ENCODE data around the gene CERS3.
"Not testable (repeated sequence)": the region's sequence is repeated elsewhere in the genome, so short reads cannot be mapped to it uniquely, and the experiment has no call there.

The CERS3 gene

GRCh38 chr15:100472736-100473135 is 56.0 kb downstream of the CERS3 start:
- Histone ChIP-seq H3K9me3 (no peaks in the 10 kb centered on the region), H3K27me3 (ENCODE audit: low read depth) (no peaks in the 10 kb centered on the region), H3K4me3 (no peak overlapping the region), H3K36me3 (replicated peaks) (no peaks in the 10 kb centered on the region), H3K4me1 (peaks cover 14% of the 10 kb centered on the region)
- in situ Hi-C loops (cut with MboI; ENCODE audit: low sequenced_read_pairs) = no loop called here
- DNase-seq (ENCODE audit: low spot score in 2 of 2) = no peak

- no peak overlapping the region for H3K4me3 ChIP-seq
- H3K4me1 ChIP-seq = peaks cover 14% of the 10 kb centered on the region
- in situ Hi-C loops (cut with MboI; ENCODE audit: low sequenced_read_pairs) = no loop called here
- no peak for DNase-seq (ENCODE audit: low spot score in 2 of 2)
- no peaks in the 10 kb centered on the region for H3K27me3 ChIP-seq (ENCODE audit: low read depth)
- H3K9me3 ChIP-seq = no peaks in the 10 kb centered on the region
- H3K36me3 ChIP-seq (replicated peaks) = no peaks in the 10 kb centered on the region
Observed at GRCh38 chr15:100471933-100472332, 56.8 kb downstream of the CERS3 start.

- Histone ChIP-seq H3K4me1 (peaks cover 14% of the 10 kb centered on the region), H3K36me3 (replicated peaks) (no peaks in the 10 kb centered on the region), H3K27me3 (ENCODE audit: low read depth) (no peaks in the 10 kb centered on the region), H3K4me3 (no peak overlapping the region), H3K9me3 (no peaks in the 10 kb centered on the region)
- in situ Hi-C loops (cut with MboI; ENCODE audit: low sequenced_read_pairs) = no loop called here
- no peak for DNase-seq (ENCODE audit: low spot score in 2 of 2)
Observed at GRCh38 chr15:100468285-100468684, 60.5 kb downstream of the CERS3 start.

GRCh38 chr15:100466073-100466472 is 62.7 kb downstream of the CERS3 start:
- Histone ChIP-seq H3K27me3 (ENCODE audit: low read depth) (no peaks in the 10 kb centered on the region), H3K36me3 (replicated peaks) (no peaks in the 10 kb centered on the region), H3K4me3 (no peak overlapping the region), H3K4me1 (peaks cover 7% of the 10 kb centered on the region), H3K9me3 (no peaks in the 10 kb centered on the region)
- DNase-seq (ENCODE audit: low spot score in 2 of 2) = no peak
- in situ Hi-C loops (cut with MboI; ENCODE audit: low sequenced_read_pairs) = no loop called here

GRCh38 chr15:100464888-100465287 is 63.9 kb downstream of the CERS3 start:
- in situ Hi-C loops (cut with MboI; ENCODE audit: low sequenced_read_pairs) = no loop called here
- DNase-seq (ENCODE audit: low spot score in 2 of 2) = no peak
- no peaks in the 10 kb centered on the region for H3K27me3 ChIP-seq (ENCODE audit: low read depth)
- peaks cover 8% of the 10 kb centered on the region for H3K4me1 ChIP-seq
- no peaks in the 10 kb centered on the region for H3K36me3 ChIP-seq (replicated peaks)
- no peaks in the 10 kb centered on the region for H3K9me3 ChIP-seq
- H3K4me3 ChIP-seq = no peak overlapping the region

GRCh38 chr15:100464256-100464655 is 64.5 kb downstream of the CERS3 start:
- Histone ChIP-seq H3K4me3 (no peak overlapping the region), H3K9me3 (no peaks in the 10 kb centered on the region), H3K36me3 (replicated peaks) (no peaks in the 10 kb centered on the region), H3K27me3 (ENCODE audit: low read depth) (no peaks in the 10 kb centered on the region), H3K4me1 (peaks cover 8% of the 10 kb centered on the region)
- in situ Hi-C loops (cut with MboI; ENCODE audit: low sequenced_read_pairs) = no loop called here
- DNase-seq (ENCODE audit: low spot score in 2 of 2) = no peak

- H3K36me3 ChIP-seq (replicated peaks) = no peaks in the 10 kb centered on the region
- no peak for DNase-seq (ENCODE audit: low spot score in 2 of 2)
- no peaks in the 10 kb centered on the region for H3K27me3 ChIP-seq (ENCODE audit: low read depth)
- H3K4me1 ChIP-seq = peaks cover 8% of the 10 kb centered on the region
- no peaks in the 10 kb centered on the region for H3K9me3 ChIP-seq
- in situ Hi-C loops (cut with MboI; ENCODE audit: low sequenced_read_pairs) = no loop called here
- H3K4me3 ChIP-seq = no peak overlapping the region
Observed at GRCh38 chr15:100463515-100463914, 65.2 kb downstream of the CERS3 start.

- Histone ChIP-seq H3K9me3 (no peaks in the 10 kb centered on the region), H3K27me3 (ENCODE audit: low read depth) (no peaks in the 10 kb centered on the region), H3K4me3 (no peak overlapping the region), H3K36me3 (replicated peaks) (no peaks in the 10 kb centered on the region), H3K4me1 (peaks cover 8% of the 10 kb centered on the region)
- peak; percentile 82 to 94 for DNase-seq (ENCODE audit: low spot score in 2 of 2)
- in situ Hi-C loops (cut with MboI; ENCODE audit: low sequenced_read_pairs) = no loop called here
Observed at GRCh38 chr15:100461049-100461448, 67.7 kb downstream of the CERS3 start.

- in situ Hi-C loops (cut with MboI; ENCODE audit: low sequenced_read_pairs) = no loop called here
- Histone ChIP-seq H3K36me3 (replicated peaks) (no peaks in the 10 kb centered on the region), H3K9me3 (no peaks in the 10 kb centered on the region), H3K4me3 (no peak overlapping the region), H3K27me3 (ENCODE audit: low read depth) (no peaks in the 10 kb centered on the region), H3K4me1 (peaks cover 8% of the 10 kb centered on the region)
- no peak for DNase-seq (ENCODE audit: low spot score in 2 of 2)
Observed at GRCh38 chr15:100457201-100457600, 71.5 kb downstream of the CERS3 start.

GRCh38 chr15:100454148-100454547 is 74.6 kb downstream of the CERS3 start:
- H3K4me3 ChIP-seq = no peak overlapping the region
- no peaks in the 10 kb centered on the region for H3K4me1 ChIP-seq
- no peaks in the 10 kb centered on the region for H3K36me3 ChIP-seq (replicated peaks)
- H3K27me3 ChIP-seq (ENCODE audit: low read depth) = no peaks in the 10 kb centered on the region
- in situ Hi-C loops (cut with MboI; ENCODE audit: low sequenced_read_pairs) = no loop called here
- no peak for DNase-seq (ENCODE audit: low spot score in 2 of 2)
- H3K9me3 ChIP-seq = no peaks in the 10 kb centered on the region

GRCh38 chr15:100448481-100448880 is 80.3 kb downstream of the CERS3 start:
- no peak for DNase-seq (ENCODE audit: low spot score in 2 of 2)
- in situ Hi-C loops (cut with MboI; ENCODE audit: low sequenced_read_pairs) = no loop called here
- H3K27me3 ChIP-seq (ENCODE audit: low read depth) = no peaks in the 10 kb centered on the region
- H3K9me3 ChIP-seq = no peaks in the 10 kb centered on the region
- no peaks in the 10 kb centered on the region for H3K36me3 ChIP-seq (replicated peaks)
- no peak overlapping the region for H3K4me3 ChIP-seq
- no peaks in the 10 kb centered on the region for H3K4me1 ChIP-seq

GRCh38 chr15:100441063-100441462 is 87.7 kb downstream of the CERS3 start:
- in situ Hi-C loops (cut with MboI; ENCODE audit: low sequenced_read_pairs); H3K27me3 ChIP-seq (ENCODE audit: low read depth); H3K4me3 ChIP-seq; H3K4me1 ChIP-seq; DNase-seq (ENCODE audit: low spot score in 2 of 2); H3K36me3 ChIP-seq (replicated peaks); H3K9me3 ChIP-seq: not testable (repeated sequence)

- no peak for DNase-seq (ENCODE audit: low spot score in 2 of 2)
- Histone ChIP-seq H3K4me1 (no peaks in the 10 kb centered on the region), H3K9me3 (no peaks in the 10 kb centered on the region), H3K27me3 (ENCODE audit: low read depth) (no peaks in the 10 kb centered on the region), H3K36me3 (replicated peaks) (no peaks in the 10 kb centered on the region), H3K4me3 (no peak overlapping the region)
- in situ Hi-C loops (cut with MboI; ENCODE audit: low sequenced_read_pairs) = loop anchor here (10.0 kb wide), 1 partner anchor 125 kb away; no protein-coding TSS in a partner anchor
Observed at GRCh38 chr15:100439514-100439913, 89.2 kb downstream of the CERS3 start.

- in situ Hi-C loops (cut with MboI; ENCODE audit: low sequenced_read_pairs) = loop anchor here (10.0 kb wide), 1 partner anchor 126 kb away; no protein-coding TSS in a partner anchor
Observed at GRCh38 chr15:100438570-100438969, 90.2 kb downstream of the CERS3 start.

GRCh38 chr15:100437261-100437660 is 91.5 kb downstream of the CERS3 start:
- no peaks in the 10 kb centered on the region for H3K4me1 ChIP-seq
- H3K4me3 ChIP-seq = no peak overlapping the region
- H3K36me3 ChIP-seq (replicated peaks) = no peaks in the 10 kb centered on the region
- H3K9me3 ChIP-seq = no peaks in the 10 kb centered on the region
- in situ Hi-C loops (cut with MboI; ENCODE audit: low sequenced_read_pairs) = loop anchor here (10.0 kb wide), 1 partner anchor 128 kb away; no protein-coding TSS in a partner anchor
- DNase-seq (ENCODE audit: low spot score in 2 of 2) = no peak
- no peaks in the 10 kb centered on the region for H3K27me3 ChIP-seq (ENCODE audit: low read depth)

More at GRCh38 chr15:100438570-100438969, 90.2 kb downstream of the CERS3 start:
- H3K4me1 ChIP-seq = no peaks in the 10 kb centered on the region
- H3K9me3 ChIP-seq = no peaks in the 10 kb centered on the region
- no peaks in the 10 kb centered on the region for H3K27me3 ChIP-seq (ENCODE audit: low read depth)
- DNase-seq (ENCODE audit: low spot score in 2 of 2) = peak; percentile 26 to 73
- H3K4me3 ChIP-seq = no peak overlapping the region
- no peaks in the 10 kb centered on the region for H3K36me3 ChIP-seq (replicated peaks)

Data from HAP-1 (cell line).